GM18498 (cell line): ENCODE results near the gene UBE3C.

ENCODE experiments used
- ATAC-seq: cut with Tn5 transposase; IDR thresholded peaks from one replicate; pipeline ENCODE4 v1.9.1; 2021; ENCODE audit warnings: mild to moderate bottlenecking, moderate library complexity; ENCODE audit not compliant: unreplicated experiment

The UBE3C gene

DNA sequence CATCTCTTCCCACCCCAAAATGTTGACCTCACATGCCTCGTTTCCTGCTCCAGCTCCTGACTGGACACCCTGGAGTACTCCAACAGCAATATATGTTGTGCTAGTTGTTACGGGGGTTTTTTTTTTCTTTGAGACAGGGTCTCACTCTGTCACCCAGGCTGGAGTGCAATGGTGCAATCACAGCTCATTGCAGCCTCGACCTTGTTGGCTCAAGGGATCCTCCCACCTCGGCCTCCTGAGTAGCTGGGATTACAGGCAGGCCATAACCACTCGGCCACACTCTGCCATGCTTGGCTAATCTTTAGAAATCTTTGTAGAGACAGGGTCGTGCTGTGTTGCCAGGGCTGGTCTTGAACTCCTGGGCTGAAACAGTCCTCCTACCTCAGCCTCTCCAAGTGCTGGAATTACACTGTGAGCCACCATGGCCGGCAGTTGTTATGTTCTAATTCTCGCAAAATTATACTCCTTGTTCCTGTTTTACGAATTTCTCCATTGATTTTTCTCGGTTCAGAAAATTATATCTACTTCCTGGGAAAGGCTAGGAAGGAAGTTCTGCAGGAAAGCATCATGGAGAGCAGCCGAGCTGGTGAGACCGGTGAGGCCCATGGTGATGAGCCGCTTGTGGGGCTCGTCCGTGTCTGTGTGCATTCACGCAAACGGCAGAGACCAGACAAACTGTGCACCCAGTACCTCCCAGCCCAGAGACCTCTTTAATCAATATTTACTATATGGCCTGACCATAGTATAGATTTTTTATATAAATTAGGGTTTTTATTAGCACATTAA lies 145.7 kb downstream of the UBE3C start:
- no peak for ATAC-seq

DNA sequence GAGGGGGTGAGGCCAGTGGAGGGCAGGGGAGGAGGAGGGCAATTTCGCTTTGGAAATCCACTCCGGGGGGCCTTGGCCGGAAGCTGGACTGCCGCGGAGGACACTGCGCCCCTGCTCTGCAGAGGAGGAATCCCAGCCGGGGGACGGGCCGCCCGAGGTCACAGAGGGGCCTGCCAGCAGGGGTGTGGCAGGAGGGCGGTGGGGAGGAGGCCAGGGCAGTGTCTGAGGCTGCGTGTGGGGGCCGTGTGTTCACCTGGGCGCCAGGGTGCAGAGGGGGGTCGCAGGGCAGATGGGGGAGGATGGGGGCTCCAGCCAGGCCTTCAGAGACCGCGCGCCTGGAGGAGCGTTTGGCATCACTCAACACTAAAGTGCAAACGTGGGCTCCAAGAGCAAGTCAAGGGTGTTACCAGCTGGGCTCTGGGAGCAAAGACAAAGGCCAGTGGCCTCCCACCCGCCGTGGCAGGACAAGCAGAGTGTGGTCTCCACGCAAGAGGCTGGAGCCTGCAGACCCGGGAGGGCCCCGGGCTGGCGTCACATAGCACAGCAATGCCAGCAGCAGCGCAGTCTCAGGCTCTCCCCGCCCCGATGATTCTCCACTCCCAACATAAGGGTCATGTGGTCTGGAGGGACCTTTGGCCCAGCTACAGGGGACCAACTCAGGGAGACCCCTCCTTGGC lies 152.8 kb downstream of the UBE3C start:
- no peak for ATAC-seq

DNA sequence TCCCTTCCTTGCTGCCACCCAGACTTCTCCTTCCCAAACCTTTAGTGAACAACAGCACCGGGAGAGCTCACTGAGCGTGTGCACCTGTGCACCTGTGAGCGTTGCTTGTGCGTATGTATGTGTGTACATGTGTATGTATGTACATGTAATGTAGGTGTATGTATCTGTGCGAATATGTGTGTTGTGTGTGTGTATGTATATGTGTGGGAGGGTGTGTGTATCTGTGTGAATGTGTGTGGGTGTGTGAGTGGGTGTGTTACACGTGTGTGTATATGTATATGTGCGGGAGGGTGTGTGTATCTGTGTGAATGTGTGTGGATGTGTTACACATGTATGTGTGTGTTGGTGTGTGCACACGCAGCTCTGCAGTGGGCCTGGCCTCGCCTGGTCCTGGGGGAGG lies 153.5 kb downstream of the UBE3C start:
- no peak for ATAC-seq

DNA sequence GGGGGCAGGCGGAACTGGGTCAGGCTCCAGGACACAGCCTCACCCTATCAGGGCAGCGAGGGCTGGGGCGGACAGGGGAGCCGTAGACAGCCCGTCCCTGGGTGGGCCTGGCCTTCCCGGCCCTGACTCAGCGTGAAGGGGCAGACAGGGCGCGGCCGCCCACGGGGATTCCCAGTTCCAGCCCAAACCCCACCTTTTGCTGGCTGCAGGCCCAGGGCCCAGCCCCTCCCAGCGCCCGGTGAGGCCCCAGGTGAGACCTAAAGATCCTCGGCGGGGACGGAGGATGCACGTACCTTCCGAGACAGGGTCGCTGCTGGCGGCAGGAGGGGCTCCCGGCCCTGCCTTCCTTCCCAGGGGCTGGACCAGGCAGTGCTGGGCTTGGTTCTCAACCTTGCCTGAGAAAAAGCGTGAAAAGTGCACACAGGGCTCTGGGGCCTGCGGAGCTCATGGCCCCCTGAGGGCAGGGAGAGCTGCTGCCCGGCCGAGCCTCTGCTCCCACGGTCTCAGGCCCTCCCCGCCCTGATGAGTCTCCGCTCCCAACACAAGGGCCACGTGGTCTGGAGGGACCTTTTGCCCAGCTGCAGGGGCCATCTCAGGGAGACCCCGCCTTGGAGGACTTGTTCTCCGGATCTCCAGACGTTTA lies 154.2 kb downstream of the UBE3C start:
- no peak for ATAC-seq

DNA sequence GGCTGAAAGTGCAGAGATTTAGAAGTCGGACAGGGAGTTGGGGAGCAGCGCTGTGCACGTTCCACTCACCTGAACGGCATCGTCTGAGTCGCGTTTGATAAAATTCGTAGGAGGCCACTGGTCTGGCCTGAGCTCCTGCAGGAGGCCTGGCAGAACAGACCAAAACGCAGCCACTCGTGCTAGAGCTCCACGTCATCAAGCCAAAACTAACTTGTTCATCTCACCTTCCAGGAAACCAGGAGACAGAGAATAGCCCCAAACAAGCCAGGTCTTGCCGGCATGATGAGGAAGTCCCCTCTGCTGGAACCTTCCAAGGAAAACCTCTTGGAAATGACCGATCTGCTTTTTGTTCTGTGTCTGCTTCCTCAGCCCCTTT lies 154.7 kb downstream of the UBE3C start:
- ATAC-seq = no peak

DNA sequence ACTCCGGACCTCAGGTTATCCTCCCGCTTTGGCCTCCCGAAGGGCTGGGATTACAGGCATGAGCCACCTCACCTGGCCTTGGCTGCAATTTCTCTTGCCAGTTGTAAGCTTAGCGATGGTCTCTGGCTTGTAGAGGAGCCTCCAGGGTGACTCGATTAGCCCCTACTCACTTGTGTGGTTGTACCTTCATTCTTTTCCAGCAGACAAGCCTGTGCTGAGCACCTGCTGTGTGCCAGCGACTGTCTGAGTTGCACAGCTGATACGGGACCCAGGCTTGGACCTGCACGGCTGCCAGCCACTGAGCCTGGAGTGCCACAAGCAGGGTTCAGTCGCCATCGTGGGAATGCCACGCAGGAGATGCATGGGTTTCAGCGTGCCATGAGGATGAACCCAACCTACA lies 156.0 kb downstream of the UBE3C start:
- ATAC-seq = no peak

DNA sequence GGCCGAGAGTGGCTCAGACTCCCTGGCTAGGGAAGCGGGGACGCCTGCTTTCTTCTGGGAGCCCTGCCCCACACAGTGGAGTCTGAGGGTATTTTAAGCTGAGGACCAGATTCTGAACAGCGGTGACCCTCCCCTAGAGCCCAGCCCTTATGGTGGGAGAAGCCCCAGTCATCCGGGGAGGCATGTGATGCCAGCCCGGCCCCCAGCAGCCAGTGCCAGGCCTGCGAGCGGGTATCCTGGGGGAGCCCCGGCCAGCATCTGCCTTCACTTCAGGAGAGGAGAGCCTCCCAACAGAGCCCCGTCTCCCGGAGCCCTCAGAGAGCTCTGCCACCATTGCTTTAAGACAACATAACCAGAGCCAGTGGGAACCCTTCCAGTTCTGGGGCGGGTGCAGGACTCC lies 156.6 kb downstream of the UBE3C start:
- no peak for ATAC-seq

DNA sequence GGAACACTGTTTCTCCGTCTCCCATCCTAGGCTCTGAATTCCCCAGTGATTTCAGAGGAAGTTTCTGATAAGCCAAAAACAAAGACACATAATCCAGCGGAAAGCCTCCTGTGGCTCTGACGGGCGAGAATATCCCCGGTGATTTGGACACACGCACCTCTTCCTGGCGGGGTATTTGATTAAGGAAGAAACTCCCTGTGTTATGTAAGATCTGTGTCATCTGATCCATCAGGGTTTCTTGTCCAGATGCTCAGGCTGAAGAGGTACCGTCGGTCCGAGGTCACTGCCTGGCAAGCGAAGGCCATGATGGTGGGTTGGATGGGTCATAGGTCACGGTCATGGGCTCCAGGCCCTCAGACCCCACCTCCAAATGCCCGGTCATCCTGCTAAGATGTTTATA lies 158.5 kb downstream of the UBE3C start:
- ATAC-seq = no peak

DNA sequence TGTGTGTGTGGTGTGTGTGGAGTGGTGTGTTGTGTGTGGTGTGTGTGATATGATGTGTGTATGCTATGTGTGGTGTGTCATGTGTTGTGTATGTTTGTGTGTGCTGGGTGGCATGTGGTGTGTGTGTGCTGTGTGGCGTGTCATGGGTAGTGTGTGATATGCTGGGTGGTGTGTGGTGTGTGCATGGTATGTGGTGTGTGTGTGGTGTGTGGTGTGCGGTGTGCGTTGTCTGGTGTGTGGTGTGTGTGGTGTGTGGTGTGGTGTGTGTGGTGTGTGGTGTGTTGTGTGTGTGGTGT lies 160.5 kb downstream of the UBE3C start:
- no peak for ATAC-seq

DNA sequence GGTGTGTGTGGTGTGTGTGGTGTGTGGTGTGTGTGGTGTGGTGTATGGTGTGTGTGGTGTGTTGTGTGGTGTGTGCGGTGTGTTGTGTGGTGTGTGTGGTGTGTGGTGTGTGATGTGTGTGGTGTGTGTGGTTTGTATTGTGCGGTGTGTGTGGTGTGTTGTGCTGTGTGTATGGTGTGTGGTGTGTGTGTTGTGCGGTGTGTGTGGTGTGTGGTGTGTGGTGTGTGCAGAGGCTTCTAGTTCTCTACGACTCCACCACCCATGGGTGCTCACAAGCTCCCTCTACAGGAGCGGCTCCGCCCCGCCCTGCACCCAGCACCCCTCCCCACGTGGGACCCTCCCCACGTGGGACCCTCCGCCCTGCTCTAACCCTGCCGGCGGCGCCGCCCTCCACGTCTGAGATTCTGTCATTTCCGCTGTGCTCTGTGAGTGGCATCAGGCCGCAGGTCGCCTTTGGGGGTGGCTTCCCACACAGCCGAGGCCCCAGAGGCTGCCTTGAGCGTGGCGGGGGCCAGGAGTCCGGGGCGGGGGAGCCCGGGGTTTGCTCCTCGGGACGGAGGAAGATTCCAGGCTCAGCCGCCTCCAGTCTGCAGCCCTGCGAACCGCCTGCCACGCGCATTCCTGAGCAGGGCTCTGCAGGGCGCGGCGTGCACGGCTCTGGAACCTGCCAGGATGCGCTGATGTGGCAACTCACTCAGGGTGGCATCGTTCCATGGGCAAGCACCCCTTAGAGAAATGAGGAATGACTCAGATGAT lies 161.1 kb downstream of the UBE3C start:
- no peak for ATAC-seq

DNA sequence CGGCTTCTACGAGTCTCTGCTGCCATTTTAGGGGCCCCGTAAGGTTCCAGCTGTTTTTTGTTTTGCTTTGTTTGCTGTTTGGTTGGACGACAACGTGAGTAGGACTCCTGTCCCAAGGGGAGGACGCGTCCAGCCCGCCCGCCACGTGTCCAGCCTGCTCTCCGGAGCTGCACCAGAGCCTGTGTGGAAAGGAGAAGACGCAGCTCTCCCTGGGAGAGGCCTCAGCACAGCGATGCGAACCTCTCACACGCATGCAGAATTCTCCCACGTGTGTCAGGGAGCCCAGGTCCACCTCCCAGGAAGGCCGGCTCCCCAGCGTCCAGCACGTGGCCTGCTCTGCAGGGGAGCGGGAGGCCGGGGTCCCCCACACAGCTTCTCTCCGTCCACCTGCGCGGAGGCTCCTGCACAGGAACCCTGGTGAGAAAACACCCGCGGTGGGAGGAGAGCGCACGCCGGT lies 161.7 kb downstream of the UBE3C start:
- ATAC-seq = no peak

DNA sequence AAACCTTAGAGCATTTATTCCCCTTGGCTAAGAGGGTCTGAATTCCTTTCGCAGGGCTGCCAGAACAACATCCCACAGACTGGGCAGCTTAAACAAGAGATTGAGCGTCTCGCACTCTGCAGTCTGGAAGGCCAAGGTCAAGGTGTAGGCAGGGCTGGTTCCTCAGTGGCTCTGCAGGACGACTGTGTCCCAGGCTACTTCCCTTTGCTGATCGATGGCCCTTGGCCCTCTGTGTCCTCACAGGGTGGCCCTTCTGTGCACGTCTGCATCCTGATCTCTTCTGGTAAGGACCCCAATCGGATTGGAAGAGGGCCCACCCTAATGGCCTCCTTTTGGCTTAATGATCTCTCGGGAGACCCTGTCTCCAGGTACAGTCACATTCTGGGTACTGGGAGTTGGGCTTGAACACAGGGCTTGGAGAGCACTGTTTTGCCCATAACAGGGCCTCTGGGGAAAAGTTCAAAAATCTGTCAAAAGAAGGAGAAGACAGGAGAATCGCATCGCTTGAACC lies 162.9 kb downstream of the UBE3C start:
- ATAC-seq = no peak

DNA sequence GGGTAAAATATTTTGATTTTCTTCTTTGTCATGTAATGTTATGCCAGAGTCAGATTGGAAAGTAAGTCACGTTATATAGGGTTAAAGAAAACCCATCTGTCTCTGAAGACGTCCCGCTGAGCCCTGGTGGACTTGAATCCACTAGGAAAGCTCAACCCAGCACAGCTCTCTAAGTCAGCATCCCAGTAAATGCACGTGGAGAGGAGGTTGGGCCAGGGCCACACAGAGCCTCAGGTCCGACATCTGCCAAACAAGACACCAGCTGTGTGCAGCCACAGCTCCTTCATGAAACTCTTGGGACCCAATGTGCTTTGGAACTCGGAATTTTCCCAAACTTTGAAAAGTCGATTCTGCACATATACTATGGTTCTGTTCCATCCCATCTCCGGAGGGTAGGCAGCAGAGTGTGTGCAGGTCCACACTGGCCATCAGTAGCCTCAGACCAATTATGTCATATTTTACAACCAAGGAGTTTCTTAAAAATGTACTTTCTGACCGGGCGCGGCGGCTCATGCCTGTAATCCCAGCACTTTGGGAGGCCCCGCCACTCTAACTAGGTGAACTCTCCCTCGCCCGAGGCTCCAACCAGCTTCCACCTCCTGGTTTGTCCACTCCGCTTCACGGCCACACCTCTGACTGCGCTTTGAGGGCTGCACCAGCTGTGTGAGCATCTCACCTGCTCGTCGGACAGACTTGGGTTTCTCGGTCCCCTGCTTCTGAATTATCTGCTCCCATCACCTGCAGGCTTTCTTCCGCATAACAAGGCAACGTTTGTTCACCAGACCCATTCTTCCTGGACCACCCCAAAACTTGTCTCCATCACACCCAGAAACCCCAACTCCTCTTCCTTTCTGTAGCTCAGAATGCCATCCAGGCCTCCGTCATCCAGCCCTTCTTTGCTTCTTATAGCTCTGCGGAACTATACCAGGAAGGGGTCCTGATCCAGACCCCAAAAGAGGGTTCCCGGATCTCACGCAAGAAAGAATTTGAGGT lies 168.4 kb downstream of the UBE3C start:
- ATAC-seq = no peak

DNA sequence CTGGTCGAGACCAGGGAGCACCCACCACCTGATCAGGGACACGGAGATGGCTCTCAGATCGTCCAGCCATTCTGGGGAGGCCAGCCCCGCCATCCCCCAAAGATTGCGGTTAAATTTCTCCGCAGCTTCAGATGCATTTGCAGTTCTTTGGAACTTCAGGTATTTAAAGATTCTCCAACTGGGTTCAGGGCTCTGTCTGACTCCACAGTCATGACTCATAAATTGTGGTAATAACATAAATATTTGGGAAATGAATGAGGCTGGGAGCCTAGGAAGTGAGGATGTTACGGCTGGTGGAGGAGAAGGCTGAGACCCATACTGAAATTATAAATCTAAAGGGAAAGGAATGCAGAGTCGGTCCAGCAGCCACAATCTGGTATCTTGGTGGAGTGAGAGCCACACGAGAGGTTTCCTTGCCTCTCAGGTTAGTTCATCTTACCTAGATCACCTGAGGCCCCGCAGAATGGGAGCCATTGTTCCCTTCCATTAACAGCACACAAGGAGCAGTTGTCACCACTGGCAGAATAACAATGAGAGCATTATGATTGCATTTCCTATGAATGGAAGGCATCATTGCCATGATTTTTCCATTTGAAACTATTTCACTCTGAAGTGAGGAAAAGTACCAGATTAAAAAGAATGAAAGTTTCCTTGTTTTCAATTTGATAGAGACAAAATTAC lies 171.4 kb downstream of the UBE3C start:
- no peak for ATAC-seq

DNA sequence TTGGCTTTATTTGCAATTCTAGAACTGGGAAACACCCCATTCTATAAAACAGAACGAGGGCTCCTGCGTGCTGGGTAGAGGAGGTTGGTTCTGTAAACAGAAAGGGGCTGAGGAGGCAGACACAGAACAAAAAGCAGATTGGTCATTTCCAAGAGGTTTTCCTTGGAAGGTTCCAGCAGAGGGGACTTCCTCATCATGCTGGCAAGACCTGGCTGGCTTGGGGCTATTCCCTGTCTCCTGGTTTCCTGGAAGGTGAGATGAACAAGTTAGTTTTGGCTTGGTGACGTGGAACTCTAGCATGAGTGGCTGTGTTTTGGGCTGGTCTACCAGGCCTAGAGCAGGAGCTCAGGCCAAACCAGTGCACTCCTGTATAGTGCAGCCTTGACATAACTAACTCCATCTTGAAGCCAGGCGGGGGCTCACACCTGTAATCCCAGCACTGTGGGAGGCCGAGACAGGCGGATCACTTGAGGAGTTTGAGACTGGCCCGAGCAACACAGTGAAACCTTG lies 172.0 kb downstream of the UBE3C start:
- ATAC-seq = no peak

DNA sequence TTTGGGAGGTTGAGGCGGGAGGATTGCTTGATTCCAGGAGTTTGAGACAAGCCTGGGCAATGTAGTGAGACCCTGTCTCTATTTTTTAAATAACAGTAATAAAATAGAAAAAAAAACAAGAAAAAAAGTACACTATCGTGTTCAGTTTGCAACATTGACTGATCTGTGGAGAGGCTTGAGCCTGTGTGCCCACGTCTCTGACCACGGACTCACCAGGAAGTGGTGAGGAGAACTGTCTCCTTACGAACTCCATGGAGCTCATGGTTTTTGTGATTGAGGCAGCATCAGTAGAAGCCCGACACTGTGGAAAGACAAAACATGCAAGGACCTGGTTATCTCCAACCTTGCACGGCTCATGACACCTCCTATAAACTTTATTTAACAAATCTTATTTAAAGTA lies 174.2 kb downstream of the UBE3C start:
- no peak for ATAC-seq

DNA sequence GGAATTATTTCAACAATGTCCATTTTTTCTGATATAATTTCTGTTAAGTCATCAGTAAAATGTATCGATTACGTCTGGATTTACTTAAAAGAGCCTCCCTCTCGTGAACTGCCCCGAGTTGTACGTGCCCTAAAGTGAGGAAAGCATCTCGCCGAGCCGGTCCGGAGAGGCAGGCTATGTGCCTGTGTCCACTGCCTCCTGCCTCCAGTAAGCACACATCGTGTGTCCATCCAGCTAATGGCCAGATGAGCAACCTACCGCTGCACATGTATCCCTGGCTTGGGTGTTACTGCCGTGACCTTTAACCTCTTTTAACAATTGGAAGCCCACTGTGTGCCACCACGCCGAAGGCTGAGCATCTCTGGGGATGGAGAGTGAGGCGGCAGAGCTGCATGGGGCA lies 174.9 kb downstream of the UBE3C start:
- ATAC-seq = no peak

DNA sequence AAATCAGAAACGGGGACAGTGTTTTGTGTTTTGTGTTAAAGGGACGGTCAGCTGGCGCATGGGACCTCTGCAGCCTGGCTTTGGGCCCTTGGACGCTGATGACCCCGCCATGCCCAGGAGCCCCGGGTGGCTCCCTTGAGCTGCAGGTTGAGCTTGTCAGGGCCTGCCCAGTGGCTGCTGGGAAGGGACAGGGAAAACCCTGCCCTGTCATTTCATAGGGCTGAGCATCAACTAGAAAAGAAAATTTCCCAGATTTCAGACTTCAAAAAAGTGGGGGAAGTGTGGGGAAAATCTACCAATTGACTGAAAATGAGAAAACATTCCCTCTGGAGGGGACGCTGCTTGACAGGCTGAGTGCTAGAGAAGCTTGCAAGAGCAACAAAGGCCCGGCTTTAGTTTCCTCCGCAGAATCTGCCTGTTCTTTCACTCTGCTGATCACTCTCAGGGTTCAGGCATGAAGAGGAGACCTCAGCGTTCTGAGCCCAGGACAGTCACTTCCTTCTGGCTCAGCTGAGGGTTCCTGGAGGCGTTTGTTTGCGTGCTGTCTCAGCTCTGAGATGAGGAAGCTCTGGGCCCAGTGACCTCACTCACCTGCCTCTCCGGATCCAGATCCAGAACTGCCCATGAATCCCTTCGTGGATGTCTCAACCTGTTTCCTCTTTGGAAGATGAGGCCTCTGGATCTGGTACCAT lies 179.4 kb downstream of the UBE3C start:
- peak; percentile 76 for ATAC-seq
